Osteocyte (in vitro differentiated cells): Measurements from ENCODE around the gene SUPT7L. TPM values are rescaled to one million over a fixed set of nuclear protein-coding genes. Genes with fewer than 3 reads are reported as not detected.
A peak's percentile ranks its signal among the peaks of the same experiment; 100 is the strongest.

Source experiments
- DNase-seq: peaks from one replicate; pipeline ENCODE4 v3.0.0; 2021; ENCODE audit warnings: mixed read lengths; ENCODE audit not compliant: unreplicated experiment; ENCODE audit errors: extremely low spot score
- H3K27ac Mint-ChIP-seq: one replicate; pipeline ENCODE4 v1.8.0; 2021; ENCODE audit warnings: mild to moderate bottlenecking, mixed read lengths; ENCODE audit not compliant: unreplicated experiment
- H3K27me3 Mint-ChIP-seq: one replicate; pipeline ENCODE4 v1.8.0; 2021; ENCODE audit warnings: mixed read lengths; ENCODE audit not compliant: unreplicated experiment
- H3K36me3 Mint-ChIP-seq: one replicate; pipeline ENCODE4 v1.8.0; 2021; ENCODE audit warnings: mixed read lengths; ENCODE audit not compliant: unreplicated experiment
- H3K4me1 Mint-ChIP-seq: one replicate; pipeline ENCODE4 v1.8.0; 2021; ENCODE audit warnings: mixed read lengths; ENCODE audit not compliant: unreplicated experiment
- H3K4me3 Mint-ChIP-seq: one replicate; pipeline ENCODE4 v1.8.0; 2021; ENCODE audit warnings: mild to moderate bottlenecking, moderate library complexity, mixed read lengths; ENCODE audit not compliant: unreplicated experiment
- H3K9me3 Mint-ChIP-seq: one replicate; pipeline ENCODE4 v1.8.0; 2021; ENCODE audit warnings: mixed read lengths; ENCODE audit not compliant: unreplicated experiment
- total RNA-seq: library from RNA; stranded (reverse); gene quantifications from 2 replicates; pipeline ENCODE4 v1.2.1, GENCODE V29; 2021
- TF ChIP-seq, protein P1 (sequence below): fragments of 200-600 bp; sonication (generic); IDR thresholded peaks from 2 replicates; pipeline ENCODE4 v1.5.0; 2021; ENCODE audit warnings: antibody characterized with exemption, mild to moderate bottlenecking, moderate library complexity

Gene SUPT7L
- total RNA-seq, 1 donor from 2014 or later, result 41.2 TPM

DNA sequence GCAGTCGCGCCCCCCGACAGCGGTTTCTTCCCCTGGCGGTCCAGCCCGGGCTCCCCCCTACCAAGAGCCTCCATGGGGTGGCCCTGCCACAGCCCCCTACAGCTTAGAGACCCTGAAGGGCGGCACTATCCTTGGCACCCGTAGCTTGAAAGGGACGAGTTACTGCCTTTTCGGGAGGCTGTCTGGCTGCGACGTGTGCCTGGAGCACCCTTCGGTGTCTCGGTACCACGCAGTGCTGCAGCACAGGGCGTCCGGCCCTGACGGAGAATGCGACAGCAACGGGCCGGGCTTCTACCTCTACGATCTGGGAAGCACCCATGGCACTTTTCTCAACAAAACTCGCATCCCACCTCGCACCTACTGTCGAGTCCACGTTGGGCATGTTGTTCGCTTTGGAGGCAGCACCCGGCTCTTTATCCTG is 750 bp upstream of the SUPT7L start:
- H3K9me3 Mint-ChIP-seq, result no peaks in the 10 kb centered on the region
- peaks cover 29% of the 10 kb centered on the region for H3K4me1 Mint-ChIP-seq
- peak overlapping the region; percentile 97 for H3K4me3 Mint-ChIP-seq
- DNase-seq, result no peak
- TF ChIP-seq, protein P1, sequence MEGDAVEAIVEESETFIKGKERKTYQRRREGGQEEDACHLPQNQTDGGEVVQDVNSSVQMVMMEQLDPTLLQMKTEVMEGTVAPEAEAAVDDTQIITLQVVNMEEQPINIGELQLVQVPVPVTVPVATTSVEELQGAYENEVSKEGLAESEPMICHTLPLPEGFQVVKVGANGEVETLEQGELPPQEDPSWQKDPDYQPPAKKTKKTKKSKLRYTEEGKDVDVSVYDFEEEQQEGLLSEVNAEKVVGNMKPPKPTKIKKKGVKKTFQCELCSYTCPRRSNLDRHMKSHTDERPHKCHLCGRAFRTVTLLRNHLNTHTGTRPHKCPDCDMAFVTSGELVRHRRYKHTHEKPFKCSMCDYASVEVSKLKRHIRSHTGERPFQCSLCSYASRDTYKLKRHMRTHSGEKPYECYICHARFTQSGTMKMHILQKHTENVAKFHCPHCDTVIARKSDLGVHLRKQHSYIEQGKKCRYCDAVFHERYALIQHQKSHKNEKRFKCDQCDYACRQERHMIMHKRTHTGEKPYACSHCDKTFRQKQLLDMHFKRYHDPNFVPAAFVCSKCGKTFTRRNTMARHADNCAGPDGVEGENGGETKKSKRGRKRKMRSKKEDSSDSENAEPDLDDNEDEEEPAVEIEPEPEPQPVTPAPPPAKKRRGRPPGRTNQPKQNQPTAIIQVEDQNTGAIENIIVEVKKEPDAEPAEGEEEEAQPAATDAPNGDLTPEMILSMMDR, result no peak
- no peaks in the 10 kb centered on the region for H3K27me3 Mint-ChIP-seq
- H3K27ac Mint-ChIP-seq, result peak overlapping the region; percentile 99
- H3K36me3 Mint-ChIP-seq, result peaks cover 36% of the 10 kb centered on the region

GRCh38 chr2:27661371-27661770 is 2.0 kb downstream of the SUPT7L start:
- peak overlapping the region; percentile 97 for H3K4me3 Mint-ChIP-seq
- no peak for DNase-seq
- H3K27me3 Mint-ChIP-seq, result no peaks in the 10 kb centered on the region
- H3K36me3 Mint-ChIP-seq, result peaks cover 34% of the 10 kb centered on the region
- peaks cover 29% of the 10 kb centered on the region for H3K4me1 Mint-ChIP-seq
- TF ChIP-seq, protein P1, result no peak
- no peaks in the 10 kb centered on the region for H3K9me3 Mint-ChIP-seq
- H3K27ac Mint-ChIP-seq, result no peak overlapping the region

DNA sequence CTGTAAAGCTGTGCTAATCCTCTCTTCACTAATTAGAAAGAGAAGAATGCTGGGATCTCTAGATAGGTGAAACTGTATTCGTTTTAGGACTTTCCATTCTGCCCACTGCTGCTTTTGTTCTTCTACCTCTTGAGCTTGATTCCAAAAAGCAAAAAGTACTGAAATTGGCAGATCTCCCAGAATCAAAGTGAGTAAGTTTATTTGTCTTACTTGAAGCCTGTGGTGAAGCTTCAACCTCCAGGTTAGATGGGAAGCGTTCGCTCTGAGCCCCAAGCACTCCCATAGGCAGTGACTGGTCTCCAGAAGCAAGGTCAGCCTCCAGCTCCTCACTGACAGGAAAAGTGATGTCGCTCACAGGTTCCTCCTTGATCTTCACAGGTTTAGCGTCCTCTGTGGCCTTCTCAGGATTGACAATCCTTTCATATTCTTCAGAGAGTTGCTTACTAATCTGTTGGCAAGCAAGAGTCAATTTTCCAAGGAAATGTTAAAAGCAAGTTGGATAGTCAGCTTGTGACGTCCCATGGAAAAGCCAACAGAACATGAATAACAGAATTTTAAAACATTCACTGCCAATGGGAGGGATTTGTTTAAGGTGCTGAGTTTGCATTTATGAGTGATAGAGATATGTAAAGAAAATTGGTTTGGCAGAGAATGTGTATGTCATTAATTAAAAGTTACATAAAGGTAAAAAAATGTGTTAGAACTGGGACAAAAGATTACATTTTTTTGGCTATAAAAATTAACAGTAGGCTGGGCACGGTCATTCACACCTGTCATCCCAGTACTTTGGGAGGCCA is 8.1 kb downstream of the SUPT7L start:
- Mint-ChIP-seq H3K27me3 (no peaks in the 10 kb centered on the region), H3K4me3 (no peak overlapping the region), H3K9me3 (no peaks in the 10 kb centered on the region), H3K4me1 (no peaks in the 10 kb centered on the region), H3K36me3 (peaks cover 56% of the 10 kb centered on the region), H3K27ac (no peak overlapping the region)
- TF ChIP-seq, protein P1, result no peak
- DNase-seq, result no peak

GRCh38 chr2:27653397-27653796 is 10.0 kb downstream of the SUPT7L start:
- DNase-seq, result no peak
- Mint-ChIP-seq H3K4me1 (no peaks in the 10 kb centered on the region), H3K9me3 (no peaks in the 10 kb centered on the region), H3K4me3 (no peak overlapping the region), H3K27me3 (no peaks in the 10 kb centered on the region), H3K36me3 (peaks cover 56% of the 10 kb centered on the region), H3K27ac (no peak overlapping the region)
- TF ChIP-seq, protein P1, result no peak

GRCh38 chr2:27652790-27653189 is 10.6 kb downstream of the SUPT7L start:
- Mint-ChIP-seq H3K4me1 (no peaks in the 10 kb centered on the region), H3K4me3 (no peak overlapping the region), H3K9me3 (no peaks in the 10 kb centered on the region), H3K36me3 (peaks cover 55% of the 10 kb centered on the region), H3K27me3 (no peaks in the 10 kb centered on the region), H3K27ac (no peak overlapping the region)
- TF ChIP-seq, protein P1, result no peak
- no peak for DNase-seq
